ENCODE data around the gene KIF26B.

Gene KIF26B

GRCh38 chr1:245263529-245264095, 108.8 kb downstream of the KIF26B start:
- TF ChIP-seq ZNF274 (IDR thresholded peaks at IDR 0.05; ENCODE audit: low read depth, low read length) = no peak
- no peak overlapping the region for H3K4me3 ChIP-seq (ENCODE audit: low read length)

- no peak overlapping the region for H3K4me3 ChIP-seq (ENCODE audit: low read length)
- TF ChIP-seq ZNF274 (IDR thresholded peaks at IDR 0.05; ENCODE audit: low read depth, low read length) = no peak
These were observed 109.4 kb downstream of the KIF26B start for GRCh38 chr1:245264226-245264625.

- TF ChIP-seq ZNF274 (IDR thresholded peaks at IDR 0.05; ENCODE audit: low read depth, low read length) = no peak
- H3K4me3 ChIP-seq (ENCODE audit: low read length) = no peak overlapping the region
These were observed 111.3 kb downstream of the KIF26B start for GRCh38 chr1:245266105-245266504.

- TF ChIP-seq ZNF274 (IDR thresholded peaks at IDR 0.05; ENCODE audit: low read depth, low read length) = no peak
- H3K4me3 ChIP-seq (ENCODE audit: low read length) = no peak overlapping the region
These were observed 115.3 kb downstream of the KIF26B start for GRCh38 chr1:245270063-245270462.

GRCh38 chr1:245270972-245271371, 116.2 kb downstream of the KIF26B start:
- no peak for TF ChIP-seq ZNF274 (IDR thresholded peaks at IDR 0.05; ENCODE audit: low read depth, low read length)
- no peak overlapping the region for H3K4me3 ChIP-seq (ENCODE audit: low read length)

GRCh38 chr1:245272676-245273075, 117.9 kb downstream of the KIF26B start:
- no peak for TF ChIP-seq ZNF274 (IDR thresholded peaks at IDR 0.05; ENCODE audit: low read depth, low read length)
- no peak overlapping the region for H3K4me3 ChIP-seq (ENCODE audit: low read length)

GRCh38 chr1:245276445-245276844, 121.7 kb downstream of the KIF26B start:
- H3K4me3 ChIP-seq (ENCODE audit: low read length) = no peak overlapping the region
- no peak for TF ChIP-seq ZNF274 (IDR thresholded peaks at IDR 0.05; ENCODE audit: low read depth, low read length)

GRCh38 chr1:245277276-245277675, 122.5 kb downstream of the KIF26B start:
- TF ChIP-seq ZNF274 (IDR thresholded peaks at IDR 0.05; ENCODE audit: low read depth, low read length) = no peak

GRCh38 chr1:245278846-245279245, 124.1 kb downstream of the KIF26B start:
- no peak overlapping the region for H3K4me3 ChIP-seq (ENCODE audit: low read length)
- TF ChIP-seq ZNF274 (IDR thresholded peaks at IDR 0.05; ENCODE audit: low read depth, low read length) = no peak

More at GRCh38 chr1:245277276-245277675, 122.5 kb downstream of the KIF26B start:
- no peak overlapping the region for H3K4me3 ChIP-seq (ENCODE audit: low read length)

- H3K4me3 ChIP-seq (ENCODE audit: low read length) = no peak overlapping the region
- no peak for TF ChIP-seq ZNF274 (IDR thresholded peaks at IDR 0.05; ENCODE audit: low read depth, low read length)
These were observed 124.6 kb downstream of the KIF26B start for GRCh38 chr1:245279346-245279745.

- no peak overlapping the region for H3K4me3 ChIP-seq (ENCODE audit: low read length)
- no peak for TF ChIP-seq ZNF274 (IDR thresholded peaks at IDR 0.05; ENCODE audit: low read depth, low read length)
These were observed 128.2 kb downstream of the KIF26B start for GRCh38 chr1:245283001-245283400.

GRCh38 chr1:245285168-245285567, 130.4 kb downstream of the KIF26B start:
- no peak overlapping the region for H3K4me3 ChIP-seq (ENCODE audit: low read length)
- no peak for TF ChIP-seq ZNF274 (IDR thresholded peaks at IDR 0.05; ENCODE audit: low read depth, low read length)

GRCh38 chr1:245288796-245289195, 134.0 kb downstream of the KIF26B start:
- no peak overlapping the region for H3K4me3 ChIP-seq (ENCODE audit: low read length)
- no peak for TF ChIP-seq ZNF274 (IDR thresholded peaks at IDR 0.05; ENCODE audit: low read depth, low read length)

- H3K4me3 ChIP-seq (ENCODE audit: low read length) = no peak overlapping the region
- TF ChIP-seq ZNF274 (IDR thresholded peaks at IDR 0.05; ENCODE audit: low read depth, low read length) = no peak
These were observed 136.1 kb downstream of the KIF26B start for GRCh38 chr1:245290836-245291235.

- TF ChIP-seq ZNF274 (IDR thresholded peaks at IDR 0.05; ENCODE audit: low read depth, low read length) = no peak
- no peak overlapping the region for H3K4me3 ChIP-seq (ENCODE audit: low read length)
These were observed 136.6 kb downstream of the KIF26B start for GRCh38 chr1:245291351-245291750.

GRCh38 chr1:245292141-245292540, 137.4 kb downstream of the KIF26B start:
- no peak for TF ChIP-seq ZNF274 (IDR thresholded peaks at IDR 0.05; ENCODE audit: low read depth, low read length)
- H3K4me3 ChIP-seq (ENCODE audit: low read length) = no peak overlapping the region

Data from GM08714 (cell line).